ENCODE measurements around the gene CROCC2. TPM values are rescaled to one million over a fixed set of nuclear protein-coding genes. Genes with fewer than 3 reads are reported as not detected.
A peak's percentile ranks its signal among the peaks of the same experiment; 100 is the strongest.

CROCC2 gene
- total RNA-seq, 4 donors from 2014 or later = 0.07 TPM; not detected in 3

GRCh38 chr2:240995041-240996021, 89.2 kb downstream of the CROCC2 start:
- intact Hi-C loops (cut with DNase I; ENCODE audit: low total_unique reads) = loop anchor here (5.0 to 10.0 kb wide), 4 partner anchors 107 to 739 kb away; partner anchors contain the start of genes CAPN10, D2HGDH, MTERF4 and STK25
- in situ Hi-C loops (cut with MboI; ENCODE audit: low sequenced_read_pairs in 4 of 4) = no loop called here
- no peaks in the 10 kb centered on the region for H3K27me3 ChIP-seq
- H3K9me3 ChIP-seq = no peaks in the 10 kb centered on the region
- H3K36me3 ChIP-seq = no peaks in the 10 kb centered on the region
- H3K4me1 ChIP-seq = peaks cover 49 to 59% of the 10 kb centered on the region in 2 donors
- ATAC-seq (no peak), DNase-seq (peak in 1 of 2 donors; percentile 3)
- peak overlapping the region; percentile 95 to 99 (median 96) for H3K27ac ChIP-seq
- TF ChIP-seq POLR2A (IDR thresholded peaks at IDR 0.05) (no peak), CTCF (IDR thresholded peaks at IDR 0.05 in 4 of 5, conservative IDR thresholded peaks at IDR 0.05 in 1 of 5) (no peak)
- no peak overlapping the region for H3K4me3 ChIP-seq

GRCh38 chr2:240996161-240996833, 90.2 kb downstream of the CROCC2 start:
- no peak for ATAC-seq
- Histone ChIP-seq H3K4me1 (peaks cover 45 to 59% of the 10 kb centered on the region in 2 donors), H3K4me3 (no peak overlapping the region), H3K9me3 (no peaks in the 10 kb centered on the region), H3K27ac (peak overlapping the region; percentile 95 to 99 (median 96)), H3K36me3 (no peaks in the 10 kb centered on the region), H3K27me3 (no peaks in the 10 kb centered on the region)
- no peak for TF ChIP-seq POLR2A (IDR thresholded peaks at IDR 0.05)
- no peak for TF ChIP-seq CTCF (IDR thresholded peaks at IDR 0.05 in 4 of 5, conservative IDR thresholded peaks at IDR 0.05 in 1 of 5)
- intact Hi-C loops (cut with DNase I; ENCODE audit: low total_unique reads) = loop anchor here (5.0 to 10.0 kb wide), 4 partner anchors 106 to 739 kb away; partner anchors contain the start of genes CAPN10, D2HGDH, MTERF4 and STK25
- in situ Hi-C loops (cut with MboI; ENCODE audit: low sequenced_read_pairs in 4 of 4) = no loop called here
- DNase-seq = no peak

- H3K4me3 ChIP-seq = no peak overlapping the region
Observed at GRCh38 chr2:240996834-240997140, 90.7 kb downstream of the CROCC2 start.

More at GRCh38 chr2:240996834-240997140, 90.7 kb downstream of the CROCC2 start:
- DNase-seq (no peak), ATAC-seq (no peak)
- Histone ChIP-seq H3K27me3 (no peaks in the 10 kb centered on the region), H3K9me3 (no peaks in the 10 kb centered on the region), H3K27ac (peak overlapping the region; percentile 95 to 99 (median 96)), H3K36me3 (no peaks in the 10 kb centered on the region), H3K4me1 (peaks cover 47 to 57% of the 10 kb centered on the region in 2 donors)
- TF ChIP-seq POLR2A (IDR thresholded peaks at IDR 0.05) (no peak), CTCF (IDR thresholded peaks at IDR 0.05 in 4 of 5, conservative IDR thresholded peaks at IDR 0.05 in 1 of 5) (no peak)
- in situ Hi-C loops (cut with MboI; ENCODE audit: low sequenced_read_pairs in 4 of 4) (no loop called here), intact Hi-C loops (cut with DNase I; ENCODE audit: low total_unique reads) (loop anchor here (5.0 to 10.0 kb wide), 4 partner anchors 106 to 738 kb away; partner anchors contain the start of genes CAPN10, D2HGDH, MTERF4 and STK25)
